GM21515 (cell line): ENCODE results near the gene SPNS3.

ENCODE experiments used
- ATAC-seq: cut with Tn5 transposase; IDR thresholded peaks from one replicate; pipeline ENCODE4 v1.9.1; 2021; ENCODE audit not compliant: unreplicated experiment

SPNS3 gene

DNA sequence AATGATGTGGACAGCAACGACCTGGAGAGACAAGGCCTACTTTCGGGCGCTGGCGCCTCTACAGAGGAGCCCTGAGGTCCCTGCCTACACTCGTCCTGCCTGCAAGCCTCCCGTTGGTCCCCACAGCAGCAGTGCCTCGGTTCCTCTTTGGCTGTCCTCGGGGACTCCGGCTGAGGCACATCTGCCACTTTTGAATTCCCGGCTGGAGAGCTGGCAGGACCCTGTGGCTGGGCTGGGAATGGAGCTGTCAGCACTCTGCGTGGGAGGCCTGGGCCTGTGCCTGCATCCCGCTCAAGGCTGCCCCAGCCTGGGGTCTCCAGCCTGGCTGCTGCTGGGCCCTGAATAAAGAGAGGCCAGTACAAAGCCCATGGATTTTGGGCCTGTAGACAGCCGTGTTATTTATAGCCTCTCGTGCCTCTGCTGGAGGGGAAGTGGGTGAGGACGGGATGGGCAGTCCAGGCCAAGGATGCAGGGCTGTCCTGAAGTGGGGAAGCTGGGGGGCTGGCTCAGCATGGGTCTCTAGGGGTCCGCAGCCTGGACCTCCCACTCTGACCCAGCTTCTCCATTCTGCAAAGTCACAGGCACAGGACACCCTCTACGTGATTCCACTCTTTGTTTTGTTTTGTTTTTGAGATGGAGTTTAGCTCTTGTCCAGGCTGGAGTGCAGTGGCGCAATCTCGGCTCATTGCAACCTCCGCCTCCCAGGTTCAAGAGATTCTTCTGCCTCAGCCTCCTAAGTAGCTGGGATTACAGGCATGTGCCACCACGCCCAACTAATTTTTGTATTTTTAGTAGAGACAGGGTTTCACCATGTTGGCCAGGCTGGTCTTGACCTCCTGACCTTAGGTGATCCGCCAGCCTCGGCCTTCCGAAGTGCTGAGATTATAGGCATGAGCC is 54.3 kb downstream of the SPNS3 start:
- ATAC-seq = no peak

DNA sequence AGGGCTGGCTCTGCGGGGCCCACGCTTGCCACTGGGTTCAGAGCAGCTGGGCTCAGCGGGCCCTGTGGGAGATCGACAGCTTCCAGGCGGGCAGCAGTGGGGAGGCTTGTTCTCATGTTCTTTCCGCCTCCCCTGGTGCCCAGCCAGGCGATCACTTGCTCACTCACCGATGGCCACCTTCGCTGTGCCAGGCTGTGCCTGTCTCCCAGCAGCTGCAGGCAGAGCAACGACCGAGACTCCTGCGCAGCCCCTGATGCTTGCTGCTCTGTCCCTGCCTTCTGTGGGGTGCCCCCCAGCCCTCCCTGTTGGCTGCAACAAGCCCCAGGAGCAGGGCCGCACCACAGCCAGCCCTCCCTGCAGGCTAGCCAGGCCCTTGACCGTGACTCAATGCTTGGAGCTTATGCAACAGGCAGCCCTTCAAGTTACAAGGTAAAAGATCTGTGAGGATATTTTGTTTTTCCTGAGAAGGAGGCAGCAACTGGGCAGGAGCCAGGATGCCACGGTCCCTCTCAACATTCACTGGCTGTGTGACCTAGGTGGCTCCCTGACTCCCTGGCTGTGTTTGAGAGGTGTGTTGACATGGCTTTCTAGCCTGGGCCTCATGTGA is 55.4 kb downstream of the SPNS3 start:
- ATAC-seq = no peak

DNA sequence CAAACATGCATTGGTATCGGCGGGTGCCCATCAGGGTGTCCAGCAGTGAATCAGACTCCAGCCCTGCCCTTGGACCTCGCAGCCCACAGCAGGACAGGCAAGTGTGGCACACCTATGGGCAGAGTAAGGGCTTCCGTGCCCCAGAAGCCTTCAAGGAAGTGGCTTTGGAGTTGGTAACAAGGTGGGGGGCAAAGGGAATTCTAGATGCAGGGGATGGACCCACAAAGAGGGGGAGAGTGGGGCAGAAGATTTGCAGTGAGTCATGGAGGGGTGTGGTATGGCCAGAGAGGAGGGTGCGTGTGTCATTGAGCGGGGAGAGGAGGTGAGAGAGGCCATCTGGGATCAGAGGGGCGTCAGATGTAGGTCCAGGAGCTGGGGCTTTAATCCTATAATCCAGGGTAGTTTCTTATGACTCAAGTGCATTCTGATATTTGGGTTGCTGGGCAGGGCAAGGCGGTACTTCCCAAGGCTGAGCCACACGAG is 56.4 kb downstream of the SPNS3 start:
- no peak for ATAC-seq

DNA sequence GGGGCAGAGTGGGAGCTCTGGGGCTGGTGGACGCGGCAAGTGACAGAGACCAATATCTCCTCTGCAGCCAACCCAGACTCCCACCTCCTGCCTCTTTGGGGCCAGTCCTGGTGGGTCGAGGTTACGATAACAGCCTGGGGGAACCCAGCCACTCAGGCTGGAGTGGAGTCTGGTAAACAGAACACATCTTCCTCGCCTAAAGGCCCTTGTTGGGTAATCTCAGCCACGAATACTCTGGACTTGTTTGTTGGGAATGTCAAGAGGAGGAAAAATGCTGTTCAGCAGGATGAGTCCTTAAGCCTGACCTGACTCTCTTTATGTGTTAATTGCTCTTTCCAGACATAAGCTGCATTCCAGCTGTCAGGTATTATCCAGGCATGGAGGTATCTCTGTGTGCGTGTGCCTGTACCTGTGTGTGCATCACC is 56.9 kb downstream of the SPNS3 start:
- no peak for ATAC-seq

DNA sequence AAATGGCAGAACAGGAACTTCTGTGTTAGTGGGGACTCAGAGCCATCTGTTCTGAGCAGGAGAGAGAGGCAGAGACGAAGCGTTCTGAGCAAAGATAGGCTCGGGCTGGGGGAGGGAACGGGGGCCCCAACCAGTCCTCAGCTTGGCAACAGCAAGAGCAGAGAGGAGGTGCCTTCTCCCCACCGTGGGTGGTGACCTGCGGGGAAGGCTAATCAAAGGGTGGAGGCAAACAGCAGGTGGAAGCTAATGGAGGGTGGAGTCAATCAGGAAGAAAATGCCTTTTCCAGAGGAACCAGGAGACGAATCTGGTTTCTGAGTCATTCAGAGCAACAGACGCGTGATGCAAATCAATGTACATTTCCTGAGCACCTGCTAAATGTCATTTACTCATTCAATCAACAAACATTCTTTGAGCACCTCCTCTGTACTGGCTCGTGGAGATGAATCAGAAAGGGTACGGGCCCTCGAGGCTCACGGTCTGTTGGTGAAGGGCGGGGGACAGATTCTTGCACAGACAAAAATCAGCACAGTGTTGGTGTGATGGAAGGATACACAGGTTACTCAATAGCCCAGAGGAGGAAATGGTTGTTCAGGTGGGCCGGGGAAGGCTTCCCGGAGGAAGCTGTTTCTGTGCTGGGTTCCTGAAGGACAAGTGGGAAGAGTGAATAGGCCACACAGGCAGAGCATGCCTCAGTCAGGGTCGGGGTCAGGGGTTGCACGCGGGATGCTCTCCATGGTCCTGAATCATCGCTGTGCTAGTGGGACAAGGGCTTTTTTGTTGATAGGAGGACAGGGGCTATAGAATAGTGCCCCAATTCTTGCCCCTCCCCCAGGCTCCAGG is 59.2 kb downstream of the SPNS3 start:
- no peak for ATAC-seq

DNA sequence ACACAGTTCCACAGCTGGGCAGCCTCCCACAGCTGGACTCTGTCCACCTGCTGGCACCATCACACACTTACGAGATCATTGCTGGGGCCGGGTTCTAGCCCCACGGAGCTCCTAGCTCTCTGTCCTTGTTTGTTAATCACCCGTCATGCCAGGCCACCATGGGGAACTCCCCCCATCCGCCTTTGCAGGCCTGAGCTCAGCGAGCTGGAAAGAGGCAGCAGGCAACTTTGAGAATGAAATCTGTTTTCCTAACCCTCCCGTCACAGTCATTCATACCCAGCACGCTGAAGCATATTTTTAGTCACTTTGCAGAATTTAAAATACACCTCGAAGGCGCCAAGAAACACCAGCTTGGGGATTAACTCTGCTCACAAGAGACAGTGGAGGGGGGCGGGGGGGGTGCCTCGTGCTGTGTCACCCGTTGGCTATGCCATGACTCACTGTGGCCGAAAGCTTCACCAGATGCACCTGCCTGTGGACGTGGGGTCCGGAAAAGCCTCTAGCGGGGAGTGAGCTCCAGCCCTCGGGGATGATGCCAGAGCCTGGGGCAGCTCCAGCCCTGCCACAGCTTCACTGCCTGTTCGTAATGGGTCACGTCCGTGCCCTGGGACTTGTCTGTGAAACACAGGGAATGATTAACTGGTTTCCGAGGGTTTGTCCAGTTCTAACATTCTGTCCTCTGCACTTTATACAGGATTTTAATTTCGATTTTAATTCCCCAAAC is 63.5 kb downstream of the SPNS3 start:
- no peak for ATAC-seq

DNA sequence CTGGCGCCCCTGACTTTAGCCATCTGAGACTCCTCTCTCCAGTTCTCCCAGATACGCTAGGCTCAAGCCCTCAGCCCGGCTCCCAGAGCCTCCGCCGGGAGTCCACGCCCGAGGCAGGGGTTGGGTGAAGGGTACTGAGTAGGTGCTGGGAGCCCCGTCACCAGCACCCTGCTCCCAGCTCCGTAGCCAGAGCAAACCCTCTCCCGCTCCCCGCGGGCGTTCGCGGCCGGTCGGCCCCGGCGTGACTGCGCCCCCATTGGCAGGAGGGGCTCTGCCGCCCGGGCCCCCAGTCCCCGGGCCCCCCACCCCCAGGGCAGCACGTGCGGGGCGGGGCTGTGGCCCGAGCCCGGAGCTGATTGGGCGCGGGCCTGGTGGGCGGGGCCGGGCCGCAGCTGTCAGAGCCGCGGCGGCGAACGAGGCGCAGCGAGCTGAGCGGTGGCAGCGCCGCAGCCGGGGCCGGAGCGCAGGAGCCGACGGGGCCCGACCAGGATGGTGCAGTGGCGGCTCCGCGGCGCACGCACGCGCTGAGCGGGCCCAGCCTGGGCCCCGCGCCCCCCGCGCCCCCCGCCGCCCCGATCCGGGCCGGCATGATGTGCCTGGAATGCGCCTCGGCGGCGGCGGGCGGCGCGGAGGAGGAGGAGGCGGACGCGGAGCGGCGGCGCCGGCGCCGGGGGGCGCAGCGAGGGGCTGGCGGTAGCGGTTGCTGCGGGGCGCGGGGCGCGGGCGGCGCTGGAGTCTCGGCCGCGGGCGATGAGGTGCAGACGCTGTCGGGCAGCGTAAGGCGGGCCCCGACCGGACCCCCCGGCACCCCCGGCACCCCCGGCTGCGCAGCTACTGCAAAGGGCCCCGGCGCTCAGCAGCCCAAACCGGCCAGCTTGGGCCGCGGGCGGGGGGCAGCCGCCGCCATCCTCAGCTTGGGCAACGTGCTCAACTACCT is 65.0 kb downstream of the SPNS3 start, which contains the start of gene SPNS2:
Gene SPNS2 (plus strand): TSS at position 421 of the 937 bp plus-strand sequence. CDS start 167 bp downstream, at position 588.
- no peak for ATAC-seq

DNA sequence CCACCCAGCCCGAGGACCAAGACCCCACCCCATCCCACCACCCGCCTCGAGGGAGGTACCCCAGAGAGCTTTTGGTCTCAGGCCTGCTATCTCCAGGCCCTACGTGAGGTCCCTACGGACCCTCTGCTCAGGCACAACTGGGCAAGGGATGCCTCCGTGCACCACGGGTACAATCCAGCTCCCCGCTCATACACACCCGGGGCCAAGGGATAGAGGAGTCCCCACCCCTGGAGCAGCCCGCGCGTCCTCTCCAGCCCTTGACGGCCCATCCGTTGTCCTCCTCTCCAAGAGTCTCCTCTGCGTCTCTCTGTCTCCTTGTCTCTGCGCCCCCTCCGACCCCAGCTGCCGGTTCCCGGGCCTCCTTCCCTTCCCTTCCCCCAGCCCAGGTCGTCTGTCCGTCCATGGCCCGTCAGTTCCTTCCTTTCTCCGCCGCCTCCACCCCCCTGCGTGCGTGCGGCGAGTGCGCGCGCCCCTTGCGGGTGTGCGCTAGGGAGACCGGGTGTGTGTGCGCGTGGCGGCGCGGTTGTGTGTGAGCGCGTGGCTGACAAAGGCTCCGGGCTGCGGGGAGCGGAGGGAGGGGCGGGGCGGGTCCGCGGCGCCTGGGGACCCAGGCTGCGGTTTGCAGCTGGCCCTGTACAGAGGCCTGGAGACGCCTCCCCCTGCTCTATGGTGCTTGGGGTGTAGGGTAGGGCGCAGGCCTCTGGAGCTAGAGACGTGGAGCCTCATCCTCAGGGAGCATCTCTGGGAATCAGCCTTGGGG is 65.9 kb downstream of the SPNS3 start:
- ATAC-seq = no peak

DNA sequence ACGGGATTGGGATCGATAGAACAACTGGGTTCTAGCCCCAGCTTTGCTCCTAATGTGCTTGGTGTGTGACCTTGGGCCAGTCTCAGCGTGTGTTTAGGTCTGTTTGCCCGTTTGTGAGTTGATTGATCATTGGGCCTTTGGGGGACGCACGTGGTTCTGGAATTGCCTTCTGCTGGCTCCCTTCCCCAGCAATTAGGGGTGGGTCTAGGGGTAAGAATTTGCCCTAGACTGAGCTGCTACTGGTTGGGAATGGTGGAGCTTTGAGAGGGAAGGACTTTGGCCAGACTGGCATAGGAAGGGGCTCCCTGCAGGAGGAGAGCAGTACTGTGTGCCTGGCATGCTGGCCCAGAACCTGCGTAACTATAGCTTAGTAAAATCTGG is 66.4 kb downstream of the SPNS3 start:
- no peak for ATAC-seq

DNA sequence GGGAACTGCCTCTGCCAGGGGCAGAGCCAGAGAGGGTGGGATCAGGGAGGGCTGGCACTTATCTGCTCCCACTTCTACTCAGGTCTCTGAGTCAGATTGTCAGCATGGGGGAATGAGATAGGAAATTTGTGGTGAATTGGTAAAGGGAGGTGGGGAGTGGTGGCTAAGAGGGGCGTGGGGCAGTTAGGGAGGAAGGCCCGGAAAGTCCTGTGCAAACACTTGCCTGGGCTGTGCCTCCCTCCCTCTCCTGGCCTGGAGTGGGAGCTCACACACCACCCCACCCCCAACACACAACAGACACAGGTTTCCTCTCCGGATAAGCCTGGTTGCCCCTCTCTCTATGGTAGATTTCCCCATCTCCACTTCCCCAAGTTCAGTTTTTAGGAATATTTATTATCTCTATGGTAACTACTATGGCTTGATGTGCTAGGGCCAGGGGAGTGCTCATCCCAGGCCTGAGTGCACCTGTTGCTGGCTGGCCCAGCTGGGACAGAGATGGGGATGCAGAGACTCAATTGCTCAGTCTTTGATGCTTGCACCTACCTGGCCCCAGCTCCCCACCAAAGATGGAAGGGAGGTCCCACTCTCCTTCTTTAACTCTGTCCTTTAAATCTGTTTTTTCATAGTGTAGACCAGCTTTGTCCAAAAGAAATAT is 67.7 kb downstream of the SPNS3 start:
- no peak for ATAC-seq

DNA sequence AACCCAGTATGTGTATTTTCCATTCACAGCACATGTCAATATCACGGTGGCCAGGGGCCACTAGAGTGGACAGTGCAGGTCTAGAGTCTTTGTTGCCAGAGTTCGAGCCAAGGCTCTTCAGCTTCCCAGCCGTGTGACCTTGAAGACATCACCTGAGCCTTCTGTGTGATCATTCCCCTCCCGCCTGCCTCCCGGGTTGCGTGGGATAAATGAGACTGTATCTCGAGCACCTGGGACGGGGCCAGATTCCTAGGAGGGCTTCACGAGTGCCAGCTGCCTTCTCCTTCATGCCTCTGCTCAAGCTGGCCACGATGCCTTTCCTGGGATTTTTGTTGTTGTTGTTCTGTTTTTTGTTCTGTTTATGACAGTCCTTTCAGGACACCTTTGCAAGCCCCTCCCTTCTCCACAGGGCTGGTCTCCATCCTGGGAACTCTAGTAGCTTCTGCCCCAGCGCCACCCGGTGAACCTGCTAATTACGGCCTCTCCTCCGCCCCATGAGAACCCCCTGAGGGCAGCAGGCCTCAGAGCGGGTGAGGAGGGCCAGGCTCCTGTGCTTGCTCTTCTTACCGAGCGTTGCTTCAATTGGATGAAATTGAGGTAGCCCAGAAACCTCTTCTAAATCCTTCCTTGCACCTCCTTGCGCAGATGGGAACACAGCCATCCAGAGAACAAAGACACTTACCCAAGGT is 68.9 kb downstream of the SPNS3 start:
- no peak for ATAC-seq

DNA sequence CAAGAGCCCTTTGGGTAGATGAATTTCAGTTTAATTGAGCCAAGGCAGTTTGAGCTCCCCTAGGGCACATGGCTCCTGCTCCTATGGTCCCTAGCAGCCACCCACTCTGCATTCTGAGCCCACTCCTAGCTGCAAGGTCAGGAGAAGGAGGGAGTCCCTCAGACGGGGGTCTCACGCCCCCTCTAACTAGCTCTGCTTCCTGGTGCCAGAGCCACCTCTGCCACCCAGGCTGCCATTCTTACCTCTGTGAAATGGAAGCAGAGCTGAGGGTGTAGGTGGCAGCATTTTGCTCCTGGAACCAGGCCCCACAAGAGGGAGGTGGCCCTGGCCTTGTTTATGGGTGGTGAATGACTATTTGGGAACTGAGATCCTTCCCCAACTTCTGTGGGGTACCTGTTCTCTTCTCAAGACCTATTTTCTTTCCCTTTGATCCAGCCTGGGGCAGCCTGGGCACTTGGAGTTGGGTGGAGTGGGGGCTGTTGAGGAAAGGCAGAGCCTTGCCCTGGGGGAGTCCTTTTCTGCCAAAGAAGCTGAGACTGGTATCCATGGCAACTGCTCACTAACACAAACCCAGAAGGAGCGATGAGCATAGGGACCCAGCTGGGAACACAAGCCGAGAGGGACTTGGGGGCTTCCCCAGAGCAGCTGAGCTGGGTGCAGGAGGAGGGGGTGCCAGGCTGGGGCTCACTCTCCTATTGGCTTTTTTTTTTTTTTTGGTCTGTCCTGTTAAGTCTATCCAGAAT is 69.7 kb downstream of the SPNS3 start:
- no peak for ATAC-seq

DNA sequence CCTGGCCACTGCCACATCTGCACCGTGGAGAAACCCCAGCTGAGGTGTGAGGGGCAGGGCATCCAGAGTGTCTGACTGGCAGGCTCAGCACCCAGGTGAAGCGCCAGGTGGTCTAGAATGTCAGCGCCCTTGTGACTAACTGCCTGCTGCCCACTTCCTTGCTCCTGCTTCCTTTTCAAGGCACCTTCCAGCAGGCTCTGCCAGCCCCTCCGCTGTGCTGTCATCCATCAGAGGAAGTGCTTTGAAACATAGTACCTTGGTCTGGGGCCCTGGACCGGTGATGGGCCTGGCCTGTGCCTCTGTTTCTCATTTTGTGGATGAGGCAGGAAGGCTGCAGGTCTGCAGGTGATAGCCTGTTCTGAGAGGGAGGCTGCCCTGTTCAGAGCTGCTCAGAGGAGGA is 70.4 kb downstream of the SPNS3 start:
- no peak for ATAC-seq

DNA sequence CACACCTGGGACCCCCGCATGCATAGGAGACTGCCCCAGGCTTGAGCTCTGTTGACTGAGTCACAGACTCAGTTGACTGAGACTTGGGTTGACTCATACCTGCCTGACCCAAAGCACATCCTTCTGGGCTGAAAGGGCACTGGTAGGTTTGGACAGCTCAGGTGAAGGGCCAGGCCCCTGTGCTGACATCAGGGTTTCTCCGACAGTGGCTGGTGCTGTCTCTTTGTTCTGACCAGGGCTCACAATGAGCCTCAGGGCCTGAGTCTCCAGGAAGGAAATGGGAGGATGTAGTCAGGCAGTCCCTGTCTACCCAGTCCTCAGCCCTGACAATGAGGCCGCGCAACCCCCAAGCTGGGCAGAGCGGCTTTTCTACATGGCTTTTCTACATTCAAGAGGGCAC is 71.4 kb downstream of the SPNS3 start:
- no peak for ATAC-seq

DNA sequence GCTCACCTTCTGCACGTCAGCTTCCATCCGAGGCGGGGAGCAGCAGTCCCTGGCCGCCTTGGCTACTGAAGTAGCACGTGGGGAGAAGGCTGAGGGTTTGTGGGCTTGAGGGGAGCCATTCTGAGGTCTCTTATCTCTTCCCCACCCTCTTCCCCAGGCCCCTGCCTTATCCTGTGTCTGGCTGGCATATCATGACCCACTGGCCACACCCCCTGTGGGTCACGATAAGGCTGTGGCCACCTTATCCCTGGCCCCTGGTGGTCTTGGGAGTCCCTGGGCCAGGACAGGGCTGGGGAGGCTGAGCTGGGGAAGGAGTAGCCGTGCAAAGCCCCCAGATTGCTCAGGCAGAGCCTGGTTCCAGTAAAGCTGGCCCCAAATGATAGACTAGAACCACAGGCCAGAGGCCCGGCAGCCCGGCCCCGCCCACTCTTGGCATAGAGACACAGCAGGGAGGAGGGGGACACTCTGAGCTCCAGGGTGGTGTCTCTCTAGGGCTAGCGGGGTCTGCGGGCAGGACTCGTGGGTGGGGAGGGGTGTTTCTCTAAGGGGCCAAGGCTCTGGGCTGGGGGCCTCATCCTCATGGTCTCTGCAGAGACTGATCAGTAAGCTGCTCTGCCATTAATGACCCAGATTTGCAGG is 72.6 kb downstream of the SPNS3 start:
- no peak for ATAC-seq

DNA sequence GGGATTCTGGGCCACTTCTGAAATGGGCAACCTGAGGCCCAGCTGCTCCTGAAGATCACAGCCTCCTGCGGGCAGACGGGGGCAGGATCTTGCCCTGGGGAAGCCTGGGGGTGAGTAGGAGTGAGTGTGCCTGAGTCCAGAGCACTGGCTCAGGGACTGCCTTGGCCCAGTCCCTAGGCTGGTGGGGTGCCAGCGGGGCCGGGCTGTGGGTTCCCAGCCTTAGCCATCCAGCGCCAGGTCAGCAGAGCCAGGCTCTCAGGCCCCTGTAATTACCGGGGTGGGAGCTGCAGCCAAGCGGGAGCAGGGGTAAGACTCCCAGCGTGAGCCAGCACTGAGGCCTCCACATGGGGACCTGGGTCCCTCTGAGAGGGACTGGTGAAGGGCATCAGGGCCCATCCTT is 73.2 kb downstream of the SPNS3 start:
- no peak for ATAC-seq
